Esophagus muscularis mucosa (tissue), 4 donors: ENCODE measurements around the gene GGCX. TPM values are rescaled to one million over a fixed set of nuclear protein-coding genes. Genes with fewer than 3 reads are reported as not detected.

ENCODE experiments used
- DNase-seq: peaks from one replicate; pipeline ENCODE4 v3.0.0-alpha.2; 2017; ENCODE audit errors: extremely low spot score
- H3K27ac ChIP-seq, 4 donors: fragments of 200-600 bp; sonication (generic); replicated peaks in 1 of 4; 1 replicate in 3 of 4; 2 replicates in 1 of 4; pipeline ENCODE4 v1.5.1; 2016 to 2019; ENCODE audit warnings: mild to moderate bottlenecking in 1 of 4
- H3K27me3 ChIP-seq, 4 donors: fragments of 200-600 bp; sonication (generic); one replicate each; pipeline versions ENCODE4 v1.5.1 to v1.6.0; 2016 to 2019
- H3K36me3 ChIP-seq, 4 donors: fragments of 200-600 bp; sonication (generic); one replicate each; pipeline ENCODE4 v1.5.1; 2016 to 2019
- H3K4me1 ChIP-seq, 4 donors: fragments of 200-600 bp; sonication (generic); one replicate each; pipeline ENCODE4 v1.5.1; 2016 to 2019
- H3K4me3 ChIP-seq, 4 donors: fragments of 200-600 bp; sonication (generic); 1 replicate in 2 of 4; 2 replicates in 2 of 4; pipeline ENCODE4 v1.5.1; 2016 to 2019; ENCODE audit warnings: mild to moderate bottlenecking in 4 of 4, moderate library complexity in 1 of 4
- H3K9me3 ChIP-seq, 4 donors: fragments of 200-600 bp; sonication (generic); 1 replicate in 3 of 4; 2 replicates in 1 of 4; pipeline ENCODE4 v1.5.1; 2016 to 2019
- EP300 ChIP-seq: sonication (generic); formaldehyde crosslinking; IDR thresholded peaks from one replicate; pipeline ENCODE4 v1.6.1; 2017; ENCODE audit warnings: antibody characterized with exemption
- POLR2A ChIP-seq: fragments of 450-650 bp; IDR thresholded peaks from one replicate; pipeline ENCODE4 v1.6.1; 2017; ENCODE audit warnings: antibody characterized with exemption, moderate library complexity, mild to moderate bottlenecking, low read depth
- POLR2AphosphoS5 ChIP-seq, 2 donors: sonication (generic); formaldehyde crosslinking; IDR thresholded peaks; one replicate each; pipeline ENCODE4 v1.6.1; 2017; ENCODE audit warnings: antibody characterized with exemption in 2 of 2
- WGBS: methylation state at CpG from one replicate; pipeline ENCODE4 v1.1.5; 2018; 5-methylcytosine and 5-hydroxymethylcytosine counted together
- intact Hi-C: fragments of 100-400 bp; cut with DNase I; formaldehyde crosslinking; loops from one replicate; pipeline ENCODE4 v1.15.1; 2023
- total RNA-seq, 4 donors: library from RNA; depleted of rRNA; stranded (reverse); fragments of >200 nt; gene quantifications; one replicate each; pipeline versions ENCODE4 v1.1.0 to v1.2.1, GENCODE V29; 2016
- TF ChIP-seq, protein P1 (sequence below), 3 experiments: fragments of 200-600 bp in 2 of 3; fragments of 450-650 bp in 1 of 3; sonication (generic) in 2 of 3; IDR thresholded peaks; one replicate each; pipeline ENCODE4 v1.5.1; 2017 to 2019; ENCODE audit warnings: antibody characterized with exemption in 3 of 3, mild to moderate bottlenecking in 2 of 3, moderate library complexity in 1 of 3

The GGCX gene
- total RNA-seq, 4 donors from 2014 or later, result 15.0 to 25.3 (median 19.5) TPM

DNA sequence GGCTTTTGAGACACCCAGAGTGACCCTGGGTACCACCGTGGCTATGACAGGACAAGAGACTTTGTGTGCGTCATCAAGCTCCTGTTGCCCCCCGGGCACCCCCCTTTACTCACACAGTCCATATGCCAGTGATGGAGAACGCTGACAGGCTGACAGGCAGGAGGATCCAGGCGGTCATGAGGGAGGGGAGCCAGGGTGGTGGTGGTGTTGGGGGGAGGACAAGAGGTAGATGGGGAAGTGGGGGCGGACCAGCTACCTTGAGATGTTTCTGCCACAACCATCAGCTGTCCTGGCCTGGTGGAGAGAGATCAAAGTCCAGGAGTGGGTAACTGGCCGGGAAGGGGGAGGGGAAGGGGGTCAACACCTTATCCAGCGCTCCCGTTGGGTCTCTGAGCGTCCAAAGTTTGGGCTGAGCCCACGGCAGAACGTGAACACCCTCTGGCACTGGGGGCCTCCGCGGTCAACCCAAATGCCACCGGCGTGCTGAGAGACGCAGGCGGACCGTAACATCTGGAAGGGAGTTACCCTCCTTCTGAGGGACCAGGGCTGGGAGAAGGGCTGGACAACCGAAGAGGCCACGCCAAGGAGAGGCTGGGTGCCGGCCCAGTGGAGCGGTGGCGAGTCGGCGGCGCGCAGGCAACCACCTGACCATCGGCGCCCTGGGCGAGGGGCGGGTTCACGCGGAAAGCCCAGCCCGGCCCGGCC is 40.6 kb upstream of the GGCX start:
- Histone ChIP-seq H3K36me3 (peaks cover 13 to 46% (median 41%) of the 10 kb centered on the region in 4 donors), H3K4me3 (peak overlapping the region; percentile 74 to 95 (median 84)), H3K27ac (peak overlapping the region; percentile 88 to 95 (median 92)), H3K9me3 (no peaks in the 10 kb centered on the region), H3K27me3 (no peaks in the 10 kb centered on the region), H3K4me1 (peaks cover 50 to 73% (median 64%) of the 10 kb centered on the region in 4 donors)
- WGBS, result 9% methylated on average over 16 of the region's 36 CpGs
- DNase-seq, result no peak
- no peak for TF ChIP-seq EP300
- no peak for TF ChIP-seq POLR2AphosphoS5 (IDR thresholded peaks at IDR 0.05)
- TF ChIP-seq, protein P1, sequence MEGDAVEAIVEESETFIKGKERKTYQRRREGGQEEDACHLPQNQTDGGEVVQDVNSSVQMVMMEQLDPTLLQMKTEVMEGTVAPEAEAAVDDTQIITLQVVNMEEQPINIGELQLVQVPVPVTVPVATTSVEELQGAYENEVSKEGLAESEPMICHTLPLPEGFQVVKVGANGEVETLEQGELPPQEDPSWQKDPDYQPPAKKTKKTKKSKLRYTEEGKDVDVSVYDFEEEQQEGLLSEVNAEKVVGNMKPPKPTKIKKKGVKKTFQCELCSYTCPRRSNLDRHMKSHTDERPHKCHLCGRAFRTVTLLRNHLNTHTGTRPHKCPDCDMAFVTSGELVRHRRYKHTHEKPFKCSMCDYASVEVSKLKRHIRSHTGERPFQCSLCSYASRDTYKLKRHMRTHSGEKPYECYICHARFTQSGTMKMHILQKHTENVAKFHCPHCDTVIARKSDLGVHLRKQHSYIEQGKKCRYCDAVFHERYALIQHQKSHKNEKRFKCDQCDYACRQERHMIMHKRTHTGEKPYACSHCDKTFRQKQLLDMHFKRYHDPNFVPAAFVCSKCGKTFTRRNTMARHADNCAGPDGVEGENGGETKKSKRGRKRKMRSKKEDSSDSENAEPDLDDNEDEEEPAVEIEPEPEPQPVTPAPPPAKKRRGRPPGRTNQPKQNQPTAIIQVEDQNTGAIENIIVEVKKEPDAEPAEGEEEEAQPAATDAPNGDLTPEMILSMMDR (IDR thresholded peaks at IDR 0.05), result no peak
- TF ChIP-seq POLR2A, result no peak
- intact Hi-C loops, result loop anchor here (5.0 kb wide), 1 partner anchor 170 kb away; no protein-coding TSS in a partner anchor

DNA sequence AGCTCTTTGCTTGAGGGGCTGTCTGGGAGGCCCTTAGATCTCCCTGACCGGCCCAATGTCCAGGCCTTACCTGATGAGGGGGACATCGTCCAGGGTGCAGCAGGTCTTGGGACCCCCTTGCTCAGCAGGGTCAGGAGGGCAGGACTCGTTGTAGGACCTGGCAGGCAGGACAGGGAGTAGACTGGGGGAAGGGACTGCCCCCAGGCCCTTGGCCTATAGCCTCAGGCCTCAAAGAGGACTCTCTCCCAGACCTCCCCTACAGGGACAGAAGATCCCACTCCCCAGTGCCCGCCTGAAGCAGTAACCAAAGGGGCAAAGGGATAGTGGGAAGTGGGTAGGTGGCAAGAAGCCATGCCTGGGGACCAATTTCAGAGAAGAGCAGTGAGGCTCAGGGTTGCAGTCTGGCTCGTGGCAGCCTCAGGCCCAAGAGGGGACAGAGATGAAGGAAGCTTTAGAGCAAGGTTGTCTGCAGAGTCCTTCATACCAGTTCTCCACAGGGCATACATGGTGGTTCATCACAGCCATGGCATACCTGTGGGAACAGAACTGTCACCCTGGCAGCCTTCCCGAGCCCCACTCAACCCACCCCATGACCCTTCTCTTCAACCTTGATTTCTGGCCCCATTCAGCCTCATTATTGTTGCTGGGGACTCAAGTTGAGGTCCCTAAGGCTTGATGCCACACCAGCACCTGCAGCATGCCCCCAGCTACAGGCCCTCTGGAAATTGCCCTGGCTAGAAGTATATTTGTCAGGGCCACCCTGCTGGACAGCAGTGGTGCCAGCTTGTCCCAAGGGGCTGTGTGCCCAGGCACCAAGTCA is 39.9 kb upstream of the GGCX start:
- H3K27ac ChIP-seq, result peak overlapping the region; percentile 88 to 95 (median 92)
- peaks cover 51 to 73% (median 66%) of the 10 kb centered on the region in 4 donors for H3K4me1 ChIP-seq
- WGBS, result 63% methylated on average over 4 of the region's 6 CpGs
- H3K36me3 ChIP-seq, result peaks cover 15 to 46% (median 44%) of the 10 kb centered on the region in 4 donors
- intact Hi-C loops, result loop anchor here (5.0 kb wide), 1 partner anchor 169 kb away; no protein-coding TSS in a partner anchor
- TF ChIP-seq POLR2AphosphoS5 (IDR thresholded peaks at IDR 0.05), result no peak
- TF ChIP-seq POLR2A, result no peak
- no peak for DNase-seq
- no peaks in the 10 kb centered on the region for H3K9me3 ChIP-seq
- peak overlapping the region; percentile 74 to 95 (median 84) for H3K4me3 ChIP-seq
- no peaks in the 10 kb centered on the region for H3K27me3 ChIP-seq

DNA sequence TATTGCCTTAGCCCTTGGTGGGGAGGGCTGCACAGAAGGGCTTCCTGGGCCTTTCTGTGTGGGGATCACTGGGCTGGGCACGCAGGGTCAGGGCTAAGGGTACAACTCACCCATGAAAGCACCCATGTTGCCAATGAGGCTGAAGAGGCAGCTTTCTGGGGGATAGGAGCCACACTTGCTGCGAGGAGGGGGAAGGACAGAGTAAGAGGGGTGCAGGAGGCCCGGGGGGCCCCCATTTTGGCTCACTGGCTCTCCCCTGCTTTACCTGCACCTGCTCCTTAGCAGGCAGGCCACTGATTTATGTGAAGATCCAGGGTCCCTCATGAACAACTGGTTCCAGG is 38.9 kb upstream of the GGCX start:
- H3K27ac ChIP-seq, result peak overlapping the region in 1 of 4 donors; percentile 88
- TF ChIP-seq, protein P1 (IDR thresholded peaks at IDR 0.05), result no peak
- TF ChIP-seq EP300, result no peak
- no peak for TF ChIP-seq POLR2A
- TF ChIP-seq POLR2AphosphoS5 (IDR thresholded peaks at IDR 0.05), result no peak
- H3K9me3 ChIP-seq, result no peaks in the 10 kb centered on the region
- no peak overlapping the region for H3K4me3 ChIP-seq
- peaks cover 15 to 46% (median 44%) of the 10 kb centered on the region in 4 donors for H3K36me3 ChIP-seq
- DNase-seq, result no peak
- H3K27me3 ChIP-seq, result no peaks in the 10 kb centered on the region
- WGBS, result 100% methylated on average over 1 of the region's 3 CpGs
- peaks cover 43 to 67% (median 59%) of the 10 kb centered on the region in 4 donors for H3K4me1 ChIP-seq
- intact Hi-C loops, result loop anchor here (5.0 kb wide), 1 partner anchor 168 kb away; no protein-coding TSS in a partner anchor

DNA sequence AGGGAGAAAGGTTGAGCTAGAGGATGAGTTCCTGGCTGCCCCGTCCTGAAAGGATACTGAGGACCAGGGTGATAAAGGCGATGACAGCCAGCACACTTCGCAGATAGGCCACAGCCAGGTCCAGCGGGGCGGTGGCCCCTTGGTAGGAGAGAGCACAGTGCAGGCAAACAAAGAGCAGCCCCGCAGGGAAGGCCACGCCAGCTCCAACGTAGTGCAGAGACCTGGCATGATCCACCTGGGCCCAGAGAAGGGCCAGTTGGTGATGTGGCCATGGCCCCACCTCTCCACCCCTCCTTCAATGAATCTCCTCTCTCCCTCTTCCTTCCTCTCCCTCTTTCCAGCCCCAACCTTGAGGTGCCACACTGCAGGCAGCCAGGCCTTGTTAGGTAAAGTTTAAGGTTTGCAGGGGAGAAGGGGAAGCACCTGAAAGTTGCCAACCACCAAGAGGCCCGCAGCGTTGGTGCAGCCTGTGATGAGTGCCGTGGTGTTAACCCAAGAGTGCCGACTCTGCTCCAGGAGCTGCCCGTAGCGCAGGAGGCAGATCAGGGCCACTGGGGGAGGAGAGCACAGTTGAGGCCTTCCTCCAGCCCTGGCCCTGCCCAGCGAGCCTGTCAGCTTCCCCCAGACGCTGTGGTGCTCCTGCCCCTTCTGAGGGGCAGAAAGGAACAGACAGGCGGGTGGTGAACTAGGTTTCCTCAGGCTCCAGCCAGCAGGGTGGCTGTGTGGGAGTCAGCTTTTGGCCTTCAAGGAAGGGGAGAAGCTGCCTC is 38.4 kb upstream of the GGCX start:
- TF ChIP-seq, protein P1 (IDR thresholded peaks at IDR 0.05), result no peak
- TF ChIP-seq EP300, result no peak
- TF ChIP-seq POLR2AphosphoS5 (IDR thresholded peaks at IDR 0.05), result no peak
- no peak for TF ChIP-seq POLR2A
- DNase-seq, result no peak
- Histone ChIP-seq H3K36me3 (peaks cover 15 to 46% (median 44%) of the 10 kb centered on the region in 4 donors), H3K4me1 (peaks cover 42 to 67% (median 59%) of the 10 kb centered on the region in 4 donors), H3K27ac (peak overlapping the region in 1 of 4 donors; percentile 88), H3K4me3 (no peak overlapping the region), H3K9me3 (no peaks in the 10 kb centered on the region), H3K27me3 (no peaks in the 10 kb centered on the region)
- intact Hi-C loops, result loop anchor here (5.0 kb wide), 2 partner anchors 37 to 167 kb away; partner anchors contain the start of gene GGCX
- 76% methylated on average over 16 of the region's 17 CpGs for whole genome bisulfite sequencing
